AG10803 (cell line): ENCODE results near the gene UMAD1.

Source experiments
- DNase-seq: peaks from one replicate; pipeline ENCODE4 v3.0.0; 2010; ENCODE audit warnings: low read depth
- H3K4me3 ChIP-seq: 2 replicates; pipeline ENCODE4 v1.5.1; 2011; ENCODE audit warnings: mild to moderate bottlenecking, low read length, control low read depth
- CTCF ChIP-seq: conservative IDR thresholded peaks from 2 replicates; pipeline ENCODE4 v1.5.1; 2011; ENCODE audit warnings: mild to moderate bottlenecking, low read length, control low read depth, inconsistent platforms

Gene UMAD1

DNA sequence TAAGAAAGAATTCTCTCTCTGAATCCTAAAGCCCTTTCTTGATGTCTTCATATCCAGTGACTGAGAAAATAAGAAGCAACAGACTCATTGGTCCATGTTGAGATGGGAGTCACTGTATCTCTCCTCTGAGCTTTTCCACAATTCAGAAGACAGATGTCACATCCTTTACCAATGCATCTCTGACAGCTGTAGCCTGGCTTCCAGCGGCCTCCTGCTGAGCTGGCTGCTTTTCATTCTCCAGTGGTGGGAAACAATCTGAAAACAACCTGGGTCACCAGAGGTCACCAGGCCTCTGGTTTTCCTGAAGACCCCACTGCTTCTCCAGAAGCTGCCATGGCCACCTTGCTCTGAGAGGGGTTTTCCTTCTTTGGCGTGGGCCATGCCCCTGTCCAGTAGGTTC is 96.1 kb downstream of the UMAD1 start:
- no peak overlapping the region for H3K4me3 ChIP-seq
- TF ChIP-seq CTCF, result no peak
- DNase-seq, result no peak

DNA sequence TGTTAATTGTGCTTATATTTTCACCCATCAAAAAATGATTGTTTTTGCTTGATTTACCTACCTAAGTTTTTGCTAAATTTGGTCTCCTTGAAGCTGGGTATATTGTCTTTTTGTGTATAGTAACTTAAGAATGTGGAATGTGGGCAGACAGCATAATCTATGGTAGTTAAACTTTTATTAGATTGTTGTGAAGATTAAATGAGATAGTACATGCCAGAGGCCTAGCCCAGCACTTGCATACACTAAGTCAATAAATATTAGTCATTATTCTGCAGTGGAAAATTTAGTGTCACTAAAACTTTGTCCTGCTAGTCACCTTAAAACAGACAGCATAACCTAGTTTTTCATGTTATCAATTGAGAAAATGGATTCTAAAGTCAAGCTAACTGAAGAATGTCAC is 97.1 kb downstream of the UMAD1 start:
- no peak for DNase-seq
- no peak overlapping the region for H3K4me3 ChIP-seq
- TF ChIP-seq CTCF, result no peak

DNA sequence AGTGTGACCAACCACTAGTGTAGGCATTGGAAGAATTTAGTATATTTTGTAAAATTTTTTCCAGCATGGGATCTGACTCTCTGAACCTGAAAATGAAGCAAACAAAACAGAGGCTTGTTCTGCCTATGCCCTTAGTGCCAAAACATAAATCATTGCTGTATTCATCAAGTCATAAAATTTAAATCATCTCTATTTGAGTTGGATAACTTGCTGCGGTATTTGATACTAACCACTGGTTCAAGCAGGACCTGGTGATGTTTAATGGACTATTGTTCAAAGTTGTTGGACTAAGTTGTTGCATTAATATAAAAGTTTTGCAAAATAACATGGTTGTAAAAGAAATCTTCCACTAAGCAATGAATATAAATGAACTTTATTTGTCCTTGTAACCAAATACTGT is 97.6 kb downstream of the UMAD1 start:
- DNase-seq, result peak; percentile 15
- TF ChIP-seq CTCF, result no peak
- no peak overlapping the region for H3K4me3 ChIP-seq

DNA sequence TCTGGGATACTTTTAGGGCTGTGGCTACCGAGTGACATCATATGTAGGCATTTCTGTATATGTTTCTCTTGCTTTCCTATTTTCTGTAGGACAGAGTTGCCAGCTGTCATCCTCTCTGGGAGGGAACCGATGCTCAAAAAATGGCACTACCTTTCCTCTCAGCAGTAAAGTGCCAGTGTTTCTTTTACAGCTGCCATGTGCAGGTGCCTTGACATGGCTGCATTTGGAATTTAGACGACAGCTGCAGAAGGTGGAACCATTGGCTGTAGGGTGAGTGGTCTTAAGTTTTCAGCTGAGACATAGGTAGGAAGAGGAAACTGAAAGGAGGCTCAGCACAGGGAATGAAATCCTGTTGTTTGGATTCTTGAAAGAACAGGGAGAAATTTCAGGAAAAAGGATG is 98.1 kb downstream of the UMAD1 start:
- no peak for DNase-seq
- H3K4me3 ChIP-seq, result no peak overlapping the region

GRCh38 chr7:7739204-7740036 is 98.9 kb downstream of the UMAD1 start:
- DNase-seq, result no peak
- no peak for TF ChIP-seq CTCF
- H3K4me3 ChIP-seq, result no peak overlapping the region

More for the DNA sequence above, 98.1 kb downstream of the UMAD1 start:
- no peak for TF ChIP-seq CTCF

DNA sequence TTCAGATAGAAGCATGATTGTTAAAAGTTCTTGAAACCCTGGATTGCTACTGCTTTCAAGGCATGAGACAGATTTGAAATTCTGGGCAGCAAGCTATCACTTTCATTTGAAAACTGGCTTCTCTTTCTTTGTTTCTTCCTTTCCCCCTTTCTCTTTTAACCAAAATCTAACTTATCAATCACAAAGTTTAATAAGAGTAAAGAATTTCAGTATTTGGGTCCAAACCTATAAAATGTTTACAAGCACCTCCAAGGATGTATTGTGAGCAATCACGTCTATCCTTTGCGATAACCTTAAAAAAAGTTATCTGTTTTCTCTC is 99.4 kb downstream of the UMAD1 start:
- no peak for TF ChIP-seq CTCF
- no peak for DNase-seq
- no peak overlapping the region for H3K4me3 ChIP-seq

DNA sequence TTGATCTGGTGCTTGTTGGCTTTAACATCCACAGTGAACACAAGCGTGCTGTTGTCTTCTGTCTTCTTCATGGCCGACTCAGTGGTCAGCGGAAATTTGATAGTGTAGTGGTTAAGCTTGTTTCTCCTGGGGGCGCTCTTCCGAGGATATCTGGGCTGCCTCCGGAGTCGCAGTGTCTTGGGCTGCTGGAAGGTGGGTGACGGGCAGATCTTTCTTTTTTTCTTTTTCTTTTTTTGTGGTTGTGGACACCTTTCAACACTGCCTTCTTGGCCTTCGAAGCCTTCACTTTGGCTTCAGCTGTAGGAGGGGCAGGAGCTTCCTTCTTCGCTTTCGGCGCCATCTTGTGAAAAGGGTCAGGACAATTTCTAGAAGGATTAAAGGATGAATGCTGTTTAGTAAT is 101.7 kb downstream of the UMAD1 start:
- no peak overlapping the region for H3K4me3 ChIP-seq
- no peak for DNase-seq
- TF ChIP-seq CTCF, result no peak
